IMR-90 (cell line): ENCODE results near the gene TBL3. TPM values are rescaled to one million over a fixed set of nuclear protein-coding genes. Genes with fewer than 3 reads are reported as not detected.
A peak's percentile ranks its signal among the peaks of the same experiment; 100 is the strongest.

Experiments
- ATAC-seq: fragments of 200-7000 bp; cut with Tn5 transposase; 2 replicates; pipeline ENCODE4 v1.9.1; 2020; ENCODE audit warnings: low read depth, mild to moderate bottlenecking, moderate library complexity
- BruUV-seq: library from RNA; stranded (reverse); fragments of 400-500 nt; replicated peaks from 2 replicates; lab custom pipeline; 2021; lab: Mats Ljungman, UMichigan
- CTCF ChIA-PET: fragments of 300-600 bp; formaldehyde crosslinking; extraction: SDS; loops from one replicate; lab custom pipeline; 2021; ENCODE audit warnings: antibody characterized with exemption; lab: Yijun Ruan, JAX
- POLR2A ChIA-PET: fragments of 300-600 bp; sonication (Branson Sonifier 250); formaldehyde crosslinking; loops from one replicate; lab custom pipeline; 2022; ENCODE audit warnings: antibody characterized with exemption; ENCODE audit not compliant: unreplicated experiment; lab: Charles Lee
- DNase-seq: peaks from one replicate; pipeline ENCODE4 v3.0.0; 2013
- H2AFZ ChIP-seq: replicated peaks from 2 replicates; pipeline ENCODE3; 2013; ENCODE audit warnings: low read length, mild to moderate bottlenecking; ENCODE audit not compliant: poor library complexity
- H2AK5ac ChIP-seq: 2 replicates; pipeline ENCODE4 v1.6.1; 2013; ENCODE audit warnings: low read depth, low read length, inconsistent platforms
- H2AK9ac ChIP-seq: replicated peaks from 2 replicates; pipeline ENCODE3; 2013; ENCODE audit warnings: mild to moderate bottlenecking, low read depth, low read length, moderate library complexity; ENCODE audit not compliant: poor library complexity
- H2BK120ac ChIP-seq: 2 replicates; pipeline ENCODE4 v1.6.1; 2013; ENCODE audit warnings: low read depth, low read length, inconsistent platforms
- H2BK15ac ChIP-seq: 3 replicates; pipeline ENCODE4 v1.6.1; 2013; ENCODE audit warnings: low read depth, low read length, inconsistent platforms
- H2BK20ac ChIP-seq: 2 replicates; pipeline ENCODE4 v1.6.1; 2013; ENCODE audit warnings: low read depth, mild to moderate bottlenecking, inconsistent platforms, low read length, moderate library complexity
- H2BK5ac ChIP-seq: 2 replicates; pipeline ENCODE4 v1.6.1; 2013; ENCODE audit warnings: mild to moderate bottlenecking, low read depth, low read length, inconsistent platforms; ENCODE audit not compliant: poor library complexity, severe bottlenecking
- H3K14ac ChIP-seq: replicated peaks from 2 replicates; pipeline ENCODE4 v1.6.1; 2013; ENCODE audit warnings: low read depth, low read length, inconsistent platforms
- H3K18ac ChIP-seq: 2 replicates; pipeline ENCODE4 v1.6.1; 2013; ENCODE audit warnings: low read depth, low read length, control low read depth
- H3K23ac ChIP-seq: 2 replicates; pipeline ENCODE4 v1.6.1; 2013; ENCODE audit warnings: low read depth, low read length, inconsistent platforms
- H3K27ac ChIP-seq: 2 replicates; pipeline ENCODE4 v1.5.1; 2013; ENCODE audit warnings: mild to moderate bottlenecking, control low read depth, low read length; ENCODE audit not compliant: insufficient read depth
- H3K27me3 ChIP-seq: 2 replicates; pipeline ENCODE4 v1.6.1; 2013; ENCODE audit warnings: low read length; ENCODE audit not compliant: control insufficient read depth, insufficient read depth
- H3K36me3 ChIP-seq: 2 replicates; pipeline ENCODE4 v1.6.1; 2013; ENCODE audit warnings: low read length, mixed read lengths; ENCODE audit not compliant: control insufficient read depth, insufficient read depth
- H3K4ac ChIP-seq: 2 replicates; pipeline ENCODE4 v1.6.1; 2013; ENCODE audit warnings: low read depth, low read length, inconsistent platforms
- H3K4me1 ChIP-seq: 2 replicates; pipeline ENCODE4 v1.6.1; 2013; ENCODE audit warnings: low read length, mixed read lengths; ENCODE audit not compliant: control insufficient read depth, insufficient read depth
- H3K4me2 ChIP-seq: 2 replicates; pipeline ENCODE4 v1.6.1; 2013; ENCODE audit warnings: low read depth, mild to moderate bottlenecking, control low read depth, low read length, moderate library complexity
- H3K4me3 ChIP-seq: 2 replicates; pipeline ENCODE4 v1.5.1; 2013; ENCODE audit warnings: low read depth, mild to moderate bottlenecking, control low read depth, low read length, moderate library complexity; ENCODE audit not compliant: insufficient read depth
- H3K56ac ChIP-seq: 2 replicates; pipeline ENCODE4 v1.6.1; 2013; ENCODE audit warnings: low read length, inconsistent platforms; ENCODE audit not compliant: insufficient read depth; ENCODE audit errors: extremely low read depth
- H3K79me1 ChIP-seq, 2 experiments: 2 replicates each; pipeline ENCODE4 v1.6.1; 2013; ENCODE audit warnings: low read length in 2 of 2, inconsistent platforms in 1 of 2, low read depth in 1 of 2
- H3K9ac ChIP-seq: 2 replicates; pipeline ENCODE4 v1.6.1; 2013; ENCODE audit warnings: low read depth, low read length, control low read depth
- H3K9me1 ChIP-seq: 2 replicates; pipeline ENCODE4 v1.6.1; 2013; ENCODE audit warnings: low read length, inconsistent platforms; ENCODE audit not compliant: insufficient read depth
- H3K9me3 ChIP-seq: 2 replicates; pipeline ENCODE4 v1.6.1; 2013; ENCODE audit warnings: low read length; ENCODE audit not compliant: control insufficient read depth, insufficient read depth
- H4K20me1 ChIP-seq: 2 replicates; pipeline ENCODE4 v1.6.1; 2013; ENCODE audit warnings: low read length, inconsistent platforms; ENCODE audit not compliant: insufficient read depth
- H4K5ac ChIP-seq: 2 replicates; pipeline ENCODE4 v1.6.1; 2013; ENCODE audit warnings: mild to moderate bottlenecking, low read depth, low read length, control low read depth
- H4K8ac ChIP-seq, 2 experiments: 2 replicates each; pipeline ENCODE4 v1.6.1; 2013; ENCODE audit warnings: low read depth in 2 of 2, low read length in 2 of 2, control low read depth in 1 of 2, inconsistent platforms in 1 of 2
- H4K91ac ChIP-seq: 2 replicates; pipeline ENCODE4 v1.6.1; 2013; ENCODE audit warnings: low read depth, low read length, inconsistent platforms; ENCODE audit not compliant: insufficient read depth
- CEBPB ChIP-seq: IDR thresholded peaks from 2 replicates; pipeline ENCODE4 v1.6.1; 2012; ENCODE audit warnings: low read depth, low read length, improper control_type of control experiment
- CHD1 ChIP-seq: IDR thresholded peaks from 2 replicates; pipeline ENCODE4 v1.6.1; 2012; ENCODE audit warnings: low read depth, low read length, improper control_type of control experiment
- ELK1 ChIP-seq: fragments of 150-350 bp; IDR thresholded peaks from 2 replicates; pipeline ENCODE4 v1.6.1; 2016; ENCODE audit warnings: low read depth, mild to moderate bottlenecking, low read length, moderate library complexity, borderline replicate concordance
- MAFK ChIP-seq: IDR thresholded peaks from 2 replicates; pipeline ENCODE4 v1.6.1; 2012; ENCODE audit warnings: low read depth, low read length, improper control_type of control experiment
- MXI1 ChIP-seq: IDR thresholded peaks from 2 replicates; pipeline ENCODE4 v1.6.1; 2012; ENCODE audit warnings: low read depth, mild to moderate bottlenecking, low read length, moderate library complexity, borderline replicate concordance
- POLR2A ChIP-seq: IDR thresholded peaks from 2 replicates; pipeline ENCODE4 v1.6.1; 2012; ENCODE audit warnings: mild to moderate bottlenecking, low read depth, low read length
- RCOR1 ChIP-seq: IDR thresholded peaks from 2 replicates; pipeline ENCODE4 v1.6.1; 2012; ENCODE audit warnings: mild to moderate bottlenecking, low read length, improper control_type of control experiment; ENCODE audit not compliant: insufficient replicate concordance
- RFX5 ChIP-seq: IDR thresholded peaks from 2 replicates; pipeline ENCODE4 v1.8.0; 2012; ENCODE audit warnings: low read depth, mild to moderate bottlenecking, low read length, moderate library complexity
- SMC3 ChIP-seq: fragments of 150-350 bp; IDR thresholded peaks from 2 replicates; pipeline ENCODE4 v1.6.1; 2016; ENCODE audit warnings: low read depth, mild to moderate bottlenecking, antibody characterized with exemption, low read length, moderate library complexity
- USF2 ChIP-seq: fragments of 150-350 bp; IDR thresholded peaks from 2 replicates; pipeline ENCODE4 v1.6.1; 2017; ENCODE audit warnings: mild to moderate bottlenecking, antibody characterized with exemption, low read length, low read depth
- WGBS, 2 experiments: methylation state at CpG; one replicate each; pipeline versions ENCODE4 v1.1.5 to v1.1.7; 2013; ENCODE audit warnings: missing lambda C conversion rate in 2 of 2; ENCODE audit not compliant: insufficient read length in 1 of 2; ENCODE audit errors: extremely low coverage in 2 of 2; 5-methylcytosine and 5-hydroxymethylcytosine counted together
- dilution Hi-C: fragments of 300-500 bp; cut with HindIII; formaldehyde crosslinking; loops from one replicate; pipeline ENCODE4 v1.14.3; 2018; ENCODE audit warnings: low sequenced_read_pairs; ENCODE audit not compliant: unreplicated experiment
- in situ Hi-C: fragments of 300-500 bp; cut with MboI; formaldehyde crosslinking; loops from 3 replicates; pipeline ENCODE4 v1.14.3; 2019; ENCODE audit warnings: low sequenced_read_pairs, inconsistent platforms, mixed read lengths
- intact Hi-C: fragments of 100-400 bp; cut with micrococcal nuclease; formaldehyde crosslinking; loops from 2 replicates; pipeline ENCODE4 v1.10.0; 2022
- polyA plus RNA-seq, 3 experiments: library from polyadenylated mRNA; depleted of rRNA; stranded (reverse); fragments of >200 nt; gene quantifications; 2 replicates each; pipeline ENCODE4 v1.2.3, GENCODE V29; 2012; ENCODE audit warnings: low replicate concordance in 1 of 3
- total RNA-seq: library from RNA; depleted of rRNA; stranded (reverse); fragments of >200 nt; gene quantifications from 2 replicates; pipeline ENCODE4 v1.2.3, GENCODE V29; 2012

The TBL3 gene
- total and polyA plus RNA-seq, 2 of the 4 experiments (the other 2 are of a cell fraction) = 38.5 to 60.8 TPM

DNA sequence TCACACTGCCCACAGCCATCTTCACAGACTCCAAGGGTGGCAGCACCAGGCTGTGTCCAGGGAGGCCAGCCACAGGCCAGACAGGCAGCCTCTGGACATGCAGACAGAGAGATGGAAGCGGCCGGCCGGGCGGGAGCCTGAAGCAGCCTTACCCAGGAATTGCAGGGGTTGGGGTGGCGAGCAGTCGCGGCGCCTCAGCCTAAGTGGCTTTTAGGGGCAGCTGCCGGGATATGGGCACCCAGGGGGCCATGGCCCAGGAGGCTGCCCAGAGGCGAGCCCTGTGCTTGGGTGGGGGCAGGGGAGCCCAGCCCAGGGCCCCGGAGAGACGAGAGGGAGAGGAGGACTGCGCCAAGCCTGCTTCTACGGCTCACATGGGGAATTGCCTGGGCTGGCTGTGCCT lies 53.4 kb downstream of the TBL3 start:
- in situ Hi-C loops (no loop called here), dilution Hi-C loops (no loop called here), intact Hi-C loops (no loop called here)
- H3K79me1 ChIP-seq = peaks cover 6 to 35% of the 10 kb centered on the region in 2 experiments
- H2BK5ac ChIP-seq = no peak overlapping the region
- peaks cover 9% of the 10 kb centered on the region; the same call in 1 of the 2 replicates for H3K36me3 ChIP-seq
- DNase-seq = no peak
- no peak overlapping the region for H3K23ac ChIP-seq
- no peak overlapping the region for H4K91ac ChIP-seq
- peak overlapping the region; percentile 33; the same call in 1 of the 2 replicates for H3K4ac ChIP-seq
- no peak for ATAC-seq
- peaks cover 5% of the 10 kb centered on the region; the same call in 1 of the 2 replicates for H3K27me3 ChIP-seq
- no TSS peak for BruUV-seq
- peak overlapping the region; percentile 70; the same call in 1 of the 2 replicates for H2AK5ac ChIP-seq
- H3K9me1 ChIP-seq = peaks cover 9% of the 10 kb centered on the region
- no peaks in the 10 kb centered on the region for H3K9me3 ChIP-seq
- H4K20me1 ChIP-seq = peaks cover 15% of the 10 kb centered on the region
- TF ChIP-seq USF2 (no peak), ELK1 (no peak), SMC3 (no peak), RCOR1 (no peak), POLR2A (no peak), MAFK (no peak), MXI1 (no peak), CHD1 (no peak), CEBPB (no peak), RFX5 (no peak)
- H3K56ac ChIP-seq = no peak overlapping the region
- whole genome bisulfite sequencing, 2 experiments = 95% methylated on average over 4 of the region's 14 CpGs; no CpG with 5 or more reads in 1 of the 2 experiments
- H3K27ac ChIP-seq = no peak overlapping the region
- H2BK15ac ChIP-seq = no peak overlapping the region
- no peak overlapping the region for H3K9ac ChIP-seq
- H2BK120ac ChIP-seq = no peak overlapping the region
- no peak overlapping the region for H3K4me3 ChIP-seq
- peaks cover 20% of the 10 kb centered on the region for H3K4me1 ChIP-seq
- peak overlapping the region; percentile 96 for H2AK9ac ChIP-seq
- H4K8ac ChIP-seq = no peak overlapping the region
- ChIA-PET POLR2A (no interaction called here), CTCF (no interaction called here)
- peak overlapping the region; percentile 67 for H2AFZ ChIP-seq
- no peak overlapping the region for H3K14ac ChIP-seq
- H4K5ac ChIP-seq = no peak overlapping the region
- 0 out of 2 replicates have a peak overlapping the region, but pooled peaks have one; percentile 12 for H2BK20ac ChIP-seq
- H3K4me2 ChIP-seq = no peak overlapping the region
- no peak overlapping the region for H3K18ac ChIP-seq
